ENCODE results near the gene CRNN.

DNA sequence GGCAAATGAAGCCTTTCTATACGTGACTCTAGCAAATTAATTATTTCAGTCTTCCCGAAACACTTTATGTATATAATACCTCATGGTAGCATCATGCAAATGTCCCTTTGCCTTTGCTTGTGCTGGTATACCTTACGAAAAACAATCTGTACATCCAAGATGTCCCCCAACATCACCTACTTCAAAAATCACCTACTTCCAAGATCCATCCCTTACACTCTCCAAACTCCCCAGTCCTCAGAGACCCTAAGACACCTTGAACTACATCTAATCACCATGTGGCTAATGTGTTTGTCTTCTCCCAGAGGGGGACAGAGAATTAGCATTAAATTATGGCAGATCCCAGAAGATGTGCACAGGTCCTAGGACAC lies 46.5 kb upstream of the CRNN start:
- TF ChIP-seq JUN (IDR thresholded peaks at IDR 0.05) (no peak), SMC3 (IDR thresholded peaks at IDR 0.05) (no peak), BHLHE40 (IDR thresholded peaks at IDR 0.05; ENCODE audit: low read depth, low read length) (no peak), RFX5 (IDR thresholded peaks at IDR 0.05) (no peak), CEBPB (IDR thresholded peaks at IDR 0.05) (no peak)

Data from A549 (cell line).